Inflammatory macrophage (primary cell): ENCODE data around the gene ZNF683.
"Not testable (repeated sequence)": the region's sequence is repeated elsewhere in the genome, so short reads cannot be mapped to it uniquely, and the experiment has no call there.

Experiments used
- DNase-seq, 2 donors: peaks; one replicate each; pipeline ENCODE4 v3.0.0-alpha.2; 2020 to 2022
- total RNA-seq, 18 experiments: gene quantifications; one replicate each; lab custom pipeline; 2026; ENCODE audit warnings: mixed read lengths in 6 of 18, inconsistent platforms in 2 of 18; lab: John Stamatoyannopoulos, UW

ZNF683 gene
- 0 to 0.13 (median 0) reads per million in 18 experiments for total RNA-seq

GRCh38 chr1:26372611-26373010, at the start of gene ZNF683:
ZNF683 (minus strand) TSS chr1:26372750; CDS start chr1:26368571, 4,179 bp downstream.
- peak in 1 of 2 donors; percentile 17 for DNase-seq

- no peak for DNase-seq
These were observed 46.9 kb upstream of the ZNF683 start for GRCh38 chr1:26419494-26419893.

GRCh38 chr1:26418865-26419349, 46.4 kb upstream of the ZNF683 start:
- no peak for DNase-seq

GRCh38 chr1:26417111-26417759, 44.7 kb upstream of the ZNF683 start:
- peak; percentile 62 to 76 for DNase-seq

- DNase-seq = no peak
These were observed 40.5 kb upstream of the ZNF683 start for GRCh38 chr1:26413031-26413430.

GRCh38 chr1:26412180-26412840, 39.8 kb upstream of the ZNF683 start:
- no peak for DNase-seq

- DNase-seq = no peak
These were observed 39.1 kb upstream of the ZNF683 start for GRCh38 chr1:26411624-26412074.

GRCh38 chr1:26410706-26411623, 38.4 kb upstream of the ZNF683 start, which contains the start of gene LIN28A:
LIN28A (plus strand) TSS chr1:26410817; CDS start chr1:26410892, 75 bp downstream.
- DNase-seq = no peak

GRCh38 chr1:26409191-26409807, 36.7 kb upstream of the ZNF683 start:
- no peak for DNase-seq

- peak; percentile 64 to 77 for DNase-seq
These were observed 36.1 kb upstream of the ZNF683 start for GRCh38 chr1:26408604-26409003.

- DNase-seq = no peak
These were observed 32.8 kb upstream of the ZNF683 start for GRCh38 chr1:26405281-26405915.

GRCh38 chr1:26404641-26405040, 32.1 kb upstream of the ZNF683 start:
- no peak for DNase-seq

- DNase-seq = peak in 1 of 2 donors; percentile 30
These were observed 31.1 kb upstream of the ZNF683 start for GRCh38 chr1:26403656-26404055.

- DNase-seq = no peak
These were observed 29.3 kb upstream of the ZNF683 start for GRCh38 chr1:26401891-26402290.

- no peak for DNase-seq
These were observed 26.5 kb upstream of the ZNF683 start for GRCh38 chr1:26399034-26399433.

GRCh38 chr1:26395754-26396153, 23.2 kb upstream of the ZNF683 start:
- DNase-seq = no peak

GRCh38 chr1:26391450-26391849, 18.9 kb upstream of the ZNF683 start:
- DNase-seq = peak; percentile 65 to 68

- DNase-seq = no peak
These were observed 17.2 kb upstream of the ZNF683 start for GRCh38 chr1:26389604-26390247.

- peak in 1 of 2 donors; percentile 35 for DNase-seq
These were observed 16.4 kb upstream of the ZNF683 start for GRCh38 chr1:26388791-26389445.

GRCh38 chr1:26387447-26387846, 14.9 kb upstream of the ZNF683 start:
- no peak for DNase-seq

- not testable (repeated sequence) for DNase-seq
These were observed 12.5 kb upstream of the ZNF683 start for GRCh38 chr1:26385063-26385462.
